ENCODE data around the gene NR3C1.

The NR3C1 gene

DNA sequence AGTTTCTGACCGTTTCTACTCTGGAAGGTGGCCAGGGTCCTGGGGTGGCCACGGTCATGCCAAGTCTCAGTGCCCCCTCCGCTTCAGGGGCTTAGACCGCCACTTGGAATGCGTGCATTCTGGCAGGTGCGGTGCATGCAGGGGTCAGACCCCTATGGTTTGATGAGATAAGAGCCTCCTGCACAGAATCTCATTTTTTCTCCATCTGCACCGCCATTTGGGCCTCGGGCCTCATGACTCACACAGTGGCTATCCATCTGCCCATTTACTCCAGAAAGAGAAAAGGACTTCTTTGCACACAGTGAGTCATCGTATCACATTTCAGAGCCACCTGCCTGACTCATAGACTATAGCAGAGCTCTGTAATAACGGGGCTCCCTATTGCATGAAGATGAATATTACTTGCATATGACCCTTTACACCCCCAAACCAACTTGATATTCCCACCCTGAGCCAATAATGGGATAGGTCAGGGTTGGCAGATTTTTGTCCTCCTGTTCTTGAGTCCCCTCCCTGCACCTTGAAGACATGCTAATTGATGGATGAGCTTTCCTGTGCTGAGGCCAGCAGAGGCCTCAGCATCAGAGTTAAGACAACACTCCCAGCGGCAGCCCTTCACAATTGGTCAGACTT, 157.4 kb downstream of the NR3C1 start:
- TF ChIP-seq, protein P1, sequence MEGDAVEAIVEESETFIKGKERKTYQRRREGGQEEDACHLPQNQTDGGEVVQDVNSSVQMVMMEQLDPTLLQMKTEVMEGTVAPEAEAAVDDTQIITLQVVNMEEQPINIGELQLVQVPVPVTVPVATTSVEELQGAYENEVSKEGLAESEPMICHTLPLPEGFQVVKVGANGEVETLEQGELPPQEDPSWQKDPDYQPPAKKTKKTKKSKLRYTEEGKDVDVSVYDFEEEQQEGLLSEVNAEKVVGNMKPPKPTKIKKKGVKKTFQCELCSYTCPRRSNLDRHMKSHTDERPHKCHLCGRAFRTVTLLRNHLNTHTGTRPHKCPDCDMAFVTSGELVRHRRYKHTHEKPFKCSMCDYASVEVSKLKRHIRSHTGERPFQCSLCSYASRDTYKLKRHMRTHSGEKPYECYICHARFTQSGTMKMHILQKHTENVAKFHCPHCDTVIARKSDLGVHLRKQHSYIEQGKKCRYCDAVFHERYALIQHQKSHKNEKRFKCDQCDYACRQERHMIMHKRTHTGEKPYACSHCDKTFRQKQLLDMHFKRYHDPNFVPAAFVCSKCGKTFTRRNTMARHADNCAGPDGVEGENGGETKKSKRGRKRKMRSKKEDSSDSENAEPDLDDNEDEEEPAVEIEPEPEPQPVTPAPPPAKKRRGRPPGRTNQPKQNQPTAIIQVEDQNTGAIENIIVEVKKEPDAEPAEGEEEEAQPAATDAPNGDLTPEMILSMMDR (conservative IDR thresholded peaks at IDR 0.05; ENCODE audit: control insufficient read depth, insufficient read depth, low read depth, low read length), result no peak
- peak; percentile 95 for DNase-seq (ENCODE audit: low read depth)
- H3K4me3 ChIP-seq (ENCODE audit: control insufficient read depth, low read depth, low read length), result no peak overlapping the region

DNA sequence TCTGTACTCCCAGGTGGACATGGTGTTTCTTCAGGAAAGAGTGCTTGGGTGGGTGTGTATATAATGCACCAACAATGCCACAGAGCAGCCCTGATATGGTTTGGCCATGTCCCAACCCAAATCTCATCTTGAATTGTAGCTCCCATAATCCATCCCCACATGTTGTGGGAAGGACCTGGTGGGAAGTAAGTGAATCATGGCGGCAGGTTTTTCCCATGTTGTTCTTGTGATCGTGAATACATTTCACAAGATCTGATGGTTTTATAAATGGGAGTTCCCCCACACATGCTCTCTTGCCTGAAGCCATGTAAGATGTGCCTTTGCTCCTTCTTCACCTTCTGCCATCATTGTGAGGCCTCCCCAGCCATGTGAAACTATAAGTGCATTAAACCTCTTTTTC, 158.5 kb downstream of the NR3C1 start:
- TF ChIP-seq, protein P1 (conservative IDR thresholded peaks at IDR 0.05; ENCODE audit: control insufficient read depth, insufficient read depth, low read depth, low read length), result no peak
- no peak overlapping the region for H3K4me3 ChIP-seq (ENCODE audit: control insufficient read depth, low read depth, low read length)
- peak; percentile 63 for DNase-seq (ENCODE audit: low read depth)

DNA sequence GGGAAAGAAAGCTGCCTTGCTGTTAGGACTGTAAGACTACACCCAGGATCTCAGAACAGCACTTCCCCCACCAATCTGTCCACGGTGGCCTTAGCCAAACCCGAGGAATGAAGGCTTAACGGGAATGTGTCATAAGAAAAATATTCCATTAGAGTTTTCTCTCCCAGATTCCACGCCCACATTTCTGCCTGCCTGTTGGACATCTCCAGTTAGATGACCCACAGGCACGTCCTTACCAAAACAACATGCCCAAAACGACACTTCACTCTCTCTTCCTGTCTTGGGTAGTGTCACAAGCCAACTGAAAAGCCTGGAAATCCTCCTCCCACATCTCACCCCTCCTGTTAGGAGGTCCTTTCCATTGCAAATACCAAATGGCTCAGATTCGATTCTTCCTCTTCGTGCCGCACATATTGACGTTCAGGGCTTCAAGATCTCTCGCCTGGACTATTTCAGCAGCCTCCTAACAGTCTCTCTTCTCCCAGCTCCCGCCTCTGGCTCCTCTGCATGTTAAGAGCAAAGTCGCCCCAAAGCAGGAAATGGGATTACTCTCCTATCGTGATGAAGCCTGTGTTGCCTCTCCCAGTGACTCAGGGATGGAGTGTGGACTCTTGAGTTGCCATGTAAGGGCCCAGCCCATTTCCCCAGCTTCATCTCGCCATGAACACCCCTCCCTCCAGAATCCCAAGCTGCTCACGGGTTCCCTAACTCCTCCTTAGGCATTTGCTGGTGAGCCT, 159.3 kb downstream of the NR3C1 start:
- TF ChIP-seq, protein P1 (conservative IDR thresholded peaks at IDR 0.05; ENCODE audit: control insufficient read depth, insufficient read depth, low read depth, low read length), result no peak
- peak; percentile 98 for DNase-seq (ENCODE audit: low read depth)
- peak overlapping the region; percentile 18 for H3K4me3 ChIP-seq (ENCODE audit: control insufficient read depth, low read depth, low read length)

DNA sequence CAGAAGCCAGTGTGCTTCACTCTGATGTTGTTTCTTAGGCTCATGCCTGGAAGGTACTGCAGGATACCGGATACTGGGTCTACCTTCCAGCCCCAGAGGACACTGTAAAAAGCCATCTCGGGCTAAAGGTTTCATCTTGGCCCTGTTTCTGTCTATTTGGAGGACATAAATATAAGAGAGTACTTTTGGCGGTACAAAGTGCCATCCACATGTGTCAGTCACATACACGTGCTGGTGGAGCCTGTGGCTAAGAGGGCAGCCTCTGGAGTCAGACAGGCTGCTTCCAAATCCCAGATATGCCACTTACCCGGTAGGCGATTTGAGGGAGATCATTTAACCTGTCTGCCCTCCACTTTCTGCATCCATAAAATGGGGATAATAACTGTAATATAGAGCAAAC, 160.4 kb downstream of the NR3C1 start:
- DNase-seq (ENCODE audit: low read depth), result no peak
- H3K4me3 ChIP-seq (ENCODE audit: control insufficient read depth, low read depth, low read length), result no peak overlapping the region
- TF ChIP-seq, protein P1 (conservative IDR thresholded peaks at IDR 0.05; ENCODE audit: control insufficient read depth, insufficient read depth, low read depth, low read length), result no peak

DNA sequence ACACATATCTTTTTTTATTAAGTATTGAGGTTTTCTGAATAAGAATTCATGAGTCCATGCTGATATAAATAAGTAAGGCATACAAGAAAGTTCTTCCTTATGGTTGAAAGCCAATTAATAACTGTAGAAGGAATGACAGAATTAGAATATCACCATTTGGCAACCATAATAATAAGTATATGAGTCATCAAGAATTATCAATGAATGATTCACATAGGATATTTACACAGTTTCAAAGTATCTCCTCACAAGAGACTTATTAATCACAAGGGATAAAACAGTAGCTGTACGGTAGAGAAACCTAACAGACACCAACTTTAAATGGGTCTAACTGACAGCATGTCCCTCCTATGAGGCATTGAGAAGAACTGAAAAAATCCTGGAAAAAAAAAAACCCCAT, 161.6 kb downstream of the NR3C1 start:
- peak; percentile 77 for DNase-seq (ENCODE audit: low read depth)
- H3K4me3 ChIP-seq (ENCODE audit: control insufficient read depth, low read depth, low read length), result no peak overlapping the region
- TF ChIP-seq, protein P1 (conservative IDR thresholded peaks at IDR 0.05; ENCODE audit: control insufficient read depth, insufficient read depth, low read depth, low read length), result no peak

DNA sequence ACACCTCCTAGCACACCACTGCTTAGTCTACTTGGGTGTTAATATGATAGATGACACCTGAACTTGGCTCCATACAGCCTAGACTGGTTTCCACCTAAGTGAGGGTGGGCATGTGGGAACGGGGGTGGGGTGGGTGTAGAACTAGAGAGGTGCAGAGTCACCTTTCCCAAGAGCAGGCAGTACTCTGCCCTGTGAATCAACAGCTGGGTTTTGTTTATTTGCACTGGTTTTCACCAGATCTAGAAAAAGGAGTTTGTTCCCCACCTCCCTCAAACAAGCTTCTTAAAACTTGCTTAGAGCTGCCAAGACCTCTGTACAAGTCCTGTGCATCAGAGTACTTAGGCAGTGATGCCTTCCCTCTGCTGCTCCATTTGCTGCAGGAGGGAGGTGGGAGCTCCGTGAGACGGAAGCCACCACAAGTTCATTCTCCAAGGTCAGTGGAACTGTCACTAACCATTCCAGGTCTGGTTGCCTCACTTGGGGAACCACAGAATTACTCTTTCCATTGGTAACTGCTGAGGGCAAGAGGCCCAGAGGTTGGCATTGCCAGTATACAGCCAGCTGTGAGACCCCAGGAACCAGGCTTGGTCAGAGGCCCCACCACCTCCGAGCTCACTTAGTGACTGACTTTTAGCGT, 163.5 kb downstream of the NR3C1 start:
- DNase-seq (ENCODE audit: low read depth), result no peak
- TF ChIP-seq, protein P1 (conservative IDR thresholded peaks at IDR 0.05; ENCODE audit: control insufficient read depth, insufficient read depth, low read depth, low read length), result no peak
- H3K4me3 ChIP-seq (ENCODE audit: control insufficient read depth, low read depth, low read length), result no peak overlapping the region

Measured in fibroblast of mammary gland (primary cell).